Uterus (tissue), 2 donors: ENCODE results near the gene RNU1-2.
"Not testable (repeated sequence)": the region's sequence is repeated elsewhere in the genome, so short reads cannot be mapped to it uniquely, and the experiment has no call there.

Experiments
- POLR2A ChIP-seq, 2 donors: fragments of 450-650 bp; IDR thresholded peaks; one replicate each; pipeline ENCODE4 v1.6.1; 2016; ENCODE audit warnings: antibody characterized with exemption in 2 of 2, mild to moderate bottlenecking in 1 of 2, moderate library complexity in 1 of 2
- TF ChIP-seq, protein P1 (sequence below), 4 experiments: fragments of 200-600 bp in 2 of 4; fragments of 450-650 bp in 2 of 4; sonication (generic) in 2 of 4; IDR thresholded peaks; one replicate each; pipeline ENCODE4 v1.5.1; 2016 to 2019; ENCODE audit warnings: antibody characterized with exemption in 4 of 4, mild to moderate bottlenecking in 2 of 4, moderate library complexity in 1 of 4

- TF ChIP-seq POLR2A (IDR thresholded peaks at IDR 0.05): not testable (repeated sequence)
- TF ChIP-seq, protein P1, sequence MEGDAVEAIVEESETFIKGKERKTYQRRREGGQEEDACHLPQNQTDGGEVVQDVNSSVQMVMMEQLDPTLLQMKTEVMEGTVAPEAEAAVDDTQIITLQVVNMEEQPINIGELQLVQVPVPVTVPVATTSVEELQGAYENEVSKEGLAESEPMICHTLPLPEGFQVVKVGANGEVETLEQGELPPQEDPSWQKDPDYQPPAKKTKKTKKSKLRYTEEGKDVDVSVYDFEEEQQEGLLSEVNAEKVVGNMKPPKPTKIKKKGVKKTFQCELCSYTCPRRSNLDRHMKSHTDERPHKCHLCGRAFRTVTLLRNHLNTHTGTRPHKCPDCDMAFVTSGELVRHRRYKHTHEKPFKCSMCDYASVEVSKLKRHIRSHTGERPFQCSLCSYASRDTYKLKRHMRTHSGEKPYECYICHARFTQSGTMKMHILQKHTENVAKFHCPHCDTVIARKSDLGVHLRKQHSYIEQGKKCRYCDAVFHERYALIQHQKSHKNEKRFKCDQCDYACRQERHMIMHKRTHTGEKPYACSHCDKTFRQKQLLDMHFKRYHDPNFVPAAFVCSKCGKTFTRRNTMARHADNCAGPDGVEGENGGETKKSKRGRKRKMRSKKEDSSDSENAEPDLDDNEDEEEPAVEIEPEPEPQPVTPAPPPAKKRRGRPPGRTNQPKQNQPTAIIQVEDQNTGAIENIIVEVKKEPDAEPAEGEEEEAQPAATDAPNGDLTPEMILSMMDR (IDR thresholded peaks at IDR 0.05): not testable (repeated sequence)
Measured at GRCh38 chr1:16874968-16875765, 20.6 kb upstream of the RNU1-2 start.
